Ovary (tissue), 9 donors: ENCODE data around the gene CA9. TPM values are rescaled to one million over a fixed set of nuclear protein-coding genes. Genes with fewer than 3 reads are reported as not detected.
A peak's percentile ranks its signal among the peaks of the same experiment; 100 is the strongest.

ENCODE experiments used
- DNase-seq, 5 donors: peaks; one replicate each; pipeline ENCODE4 v3.0.0-alpha.2; 2019 to 2020
- H3K27ac ChIP-seq, 2 donors: fragments of 200-600 bp; one replicate each; pipeline versions ENCODE4 v1.5.1 to v1.8.0; 2019 to 2022
- H3K27me3 ChIP-seq: fragments of 200-600 bp; one replicate; pipeline ENCODE4 v1.8.0; 2022
- H3K36me3 ChIP-seq: fragments of 200-600 bp; sonication (generic); one replicate; pipeline ENCODE4 v1.5.1; 2019
- H3K4me1 ChIP-seq: one replicate; pipeline ENCODE4 v1.8.1; 2013; ENCODE audit warnings: mild to moderate bottlenecking, moderate library complexity; ENCODE audit not compliant: insufficient read depth
- H3K4me3 ChIP-seq: fragments of 200-600 bp; sonication (generic); one replicate; pipeline ENCODE4 v1.5.1; 2017
- H3K9me3 ChIP-seq, 2 donors: fragments of 200-600 bp in 1 of 2; sonication (generic) in 1 of 2; one replicate each; pipeline versions ENCODE4 v1.5.1 to v1.8.1; 2013 to 2019; ENCODE audit warnings: mild to moderate bottlenecking in 1 of 2, moderate library complexity in 1 of 2
- EP300 ChIP-seq: sonication (generic); formaldehyde crosslinking; IDR thresholded peaks from one replicate; pipeline ENCODE4 v1.6.1; 2017; ENCODE audit warnings: antibody characterized with exemption
- POLR2A ChIP-seq: fragments of 450-650 bp; IDR thresholded peaks from one replicate; pipeline ENCODE4 v1.6.1; 2017; ENCODE audit warnings: antibody characterized with exemption, mild to moderate bottlenecking, moderate library complexity
- WGBS, 3 donors: extraction: QIAGEN DNeasy Blood & Tissue Kit in 1 of 3; methylation state at CpG; one replicate each; pipeline versions ENCODE4 v1.1.5 to v1.1.7; 2013 to 2017; 5-methylcytosine and 5-hydroxymethylcytosine counted together
- intact Hi-C, 4 donors: fragments of 100-400 bp; cut with DNase I; formaldehyde crosslinking; loops; one replicate each; pipeline versions ENCODE4 v1.11.0 to v1.15.1; 2022 to 2023
- polyA plus RNA-seq, 2 donors: library from polyadenylated mRNA; stranded (reverse); fragments of 200-250 nt in 1 of 2; fragments of 350-450 nt in 1 of 2; fragmentation: Illumina TruSeq in 1 of 2; extraction: RNeasy Lipid Tissue Mini Kit (QIAGEN cat#74804) in 1 of 2; gene quantifications; one replicate each; pipeline ENCODE4 v1.2.3, GENCODE V29; 2013 to 2014
- total RNA-seq, 7 donors: library from RNA; depleted of rRNA in 2 of 7; stranded (reverse); fragments of >200 nt in 2 of 7; fragmentation: NEBNext Ultra II Directional in 3 of 7; extraction: Animal tissue kit (Norgen Biotek cat#: 25700) in 3 of 7; gene quantifications; one replicate each; pipeline versions ENCODE4 v1.1.0 to v1.2.4, GENCODE V29; 2016 to 2023
- TF ChIP-seq, protein P1 (sequence below), 3 donors: fragments of 450-650 bp in 2 of 3; fragments of 200-600 bp in 1 of 3; IDR thresholded peaks; one replicate each; pipeline versions ENCODE4 v1.5.1 to v1.8.0; 2016 to 2022; ENCODE audit warnings: antibody characterized with exemption in 3 of 3, mild to moderate bottlenecking in 1 of 3
- donor health status: DM: no; HTN: no; CAD: no; lungs with moderate emphysema.
- donor health status: DM: no; HTN: no; CAD: no.
- donor health status: Bipolar disorder and iron deficiency.
- donor health status: DM: yes; HTN: yes; CAD: no.
- donor health status: DM: no; HTN: no; CAD: no.
- donor health status: DM: yes; HTN: yes; CAD: no.

The CA9 gene
- total and polyA plus RNA-seq, 9 donors, result 0.37 to 19.5 (median 1.1) TPM; not detected in 1

DNA sequence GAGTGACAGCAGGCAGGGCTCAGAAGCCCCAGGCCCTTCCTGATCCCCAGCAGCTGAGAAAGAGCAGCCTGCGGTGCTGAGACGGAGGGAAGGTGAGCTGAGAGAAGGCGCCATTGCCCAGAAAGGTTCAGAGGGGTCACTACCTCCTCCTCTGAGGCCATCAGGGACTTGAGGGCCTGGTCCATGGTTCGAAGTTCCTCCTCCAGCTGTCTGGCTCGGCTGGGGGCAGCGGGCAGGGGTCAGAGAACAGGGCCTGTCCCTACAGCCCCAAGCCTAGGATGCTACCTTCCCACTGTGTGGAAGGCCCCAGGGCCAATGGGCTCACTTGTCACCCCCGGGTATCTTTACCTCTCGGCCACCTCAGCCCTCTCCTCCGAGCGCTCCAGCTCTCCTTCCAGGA is 11.2 kb downstream of the CA9 start:
- TF ChIP-seq POLR2A (no peak), EP300 (no peak)
- TF ChIP-seq, protein P1, sequence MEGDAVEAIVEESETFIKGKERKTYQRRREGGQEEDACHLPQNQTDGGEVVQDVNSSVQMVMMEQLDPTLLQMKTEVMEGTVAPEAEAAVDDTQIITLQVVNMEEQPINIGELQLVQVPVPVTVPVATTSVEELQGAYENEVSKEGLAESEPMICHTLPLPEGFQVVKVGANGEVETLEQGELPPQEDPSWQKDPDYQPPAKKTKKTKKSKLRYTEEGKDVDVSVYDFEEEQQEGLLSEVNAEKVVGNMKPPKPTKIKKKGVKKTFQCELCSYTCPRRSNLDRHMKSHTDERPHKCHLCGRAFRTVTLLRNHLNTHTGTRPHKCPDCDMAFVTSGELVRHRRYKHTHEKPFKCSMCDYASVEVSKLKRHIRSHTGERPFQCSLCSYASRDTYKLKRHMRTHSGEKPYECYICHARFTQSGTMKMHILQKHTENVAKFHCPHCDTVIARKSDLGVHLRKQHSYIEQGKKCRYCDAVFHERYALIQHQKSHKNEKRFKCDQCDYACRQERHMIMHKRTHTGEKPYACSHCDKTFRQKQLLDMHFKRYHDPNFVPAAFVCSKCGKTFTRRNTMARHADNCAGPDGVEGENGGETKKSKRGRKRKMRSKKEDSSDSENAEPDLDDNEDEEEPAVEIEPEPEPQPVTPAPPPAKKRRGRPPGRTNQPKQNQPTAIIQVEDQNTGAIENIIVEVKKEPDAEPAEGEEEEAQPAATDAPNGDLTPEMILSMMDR (IDR thresholded peaks at IDR 0.05), result no peak
- intact Hi-C loops, result no loop called here
- no peak overlapping the region for H3K4me3 ChIP-seq
- WGBS, 3 donors, result 83 to 93% (median 90%) methylated on average over 10 of the region's 10 CpGs
- H3K27ac ChIP-seq, result no peak overlapping the region
- no peaks in the 10 kb centered on the region for H3K27me3 ChIP-seq
- peaks cover 18% of the 10 kb centered on the region for H3K4me1 ChIP-seq
- no peaks in the 10 kb centered on the region for H3K9me3 ChIP-seq
- DNase-seq, result no peak
- no peaks in the 10 kb centered on the region for H3K36me3 ChIP-seq

DNA sequence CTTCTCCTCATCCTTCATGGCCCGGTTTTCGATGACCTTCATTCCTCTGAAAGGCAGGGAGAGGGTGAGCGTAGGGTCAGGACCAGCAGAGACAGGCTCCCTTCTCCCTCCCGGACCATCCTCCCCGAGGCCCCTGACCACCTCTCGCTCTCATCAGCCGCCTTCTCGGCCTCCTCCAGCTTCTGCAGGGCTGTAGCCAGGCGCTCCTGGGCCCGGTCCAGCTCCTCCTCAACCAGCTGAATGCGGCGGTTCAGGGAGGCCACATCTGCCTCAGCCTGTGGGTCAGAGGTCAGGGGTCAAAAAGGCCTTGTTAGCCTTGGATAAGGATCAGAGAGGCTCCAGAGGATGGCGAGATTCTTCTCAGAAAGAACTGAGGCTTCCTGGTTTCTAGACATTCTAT is 11.8 kb downstream of the CA9 start:
- WGBS, 3 donors, result 38 to 46% (median 44%) methylated on average over 13 of the region's 13 CpGs
- H3K4me3 ChIP-seq, result no peak overlapping the region
- DNase-seq, result no peak
- peaks cover 17% of the 10 kb centered on the region for H3K4me1 ChIP-seq
- no peak overlapping the region for H3K27ac ChIP-seq
- no peaks in the 10 kb centered on the region for H3K36me3 ChIP-seq
- no peak for TF ChIP-seq EP300
- no peak for TF ChIP-seq POLR2A
- TF ChIP-seq, protein P1 (IDR thresholded peaks at IDR 0.05), result no peak
- H3K9me3 ChIP-seq, result no peaks in the 10 kb centered on the region
- H3K27me3 ChIP-seq, result no peaks in the 10 kb centered on the region
- intact Hi-C loops, result no loop called here

DNA sequence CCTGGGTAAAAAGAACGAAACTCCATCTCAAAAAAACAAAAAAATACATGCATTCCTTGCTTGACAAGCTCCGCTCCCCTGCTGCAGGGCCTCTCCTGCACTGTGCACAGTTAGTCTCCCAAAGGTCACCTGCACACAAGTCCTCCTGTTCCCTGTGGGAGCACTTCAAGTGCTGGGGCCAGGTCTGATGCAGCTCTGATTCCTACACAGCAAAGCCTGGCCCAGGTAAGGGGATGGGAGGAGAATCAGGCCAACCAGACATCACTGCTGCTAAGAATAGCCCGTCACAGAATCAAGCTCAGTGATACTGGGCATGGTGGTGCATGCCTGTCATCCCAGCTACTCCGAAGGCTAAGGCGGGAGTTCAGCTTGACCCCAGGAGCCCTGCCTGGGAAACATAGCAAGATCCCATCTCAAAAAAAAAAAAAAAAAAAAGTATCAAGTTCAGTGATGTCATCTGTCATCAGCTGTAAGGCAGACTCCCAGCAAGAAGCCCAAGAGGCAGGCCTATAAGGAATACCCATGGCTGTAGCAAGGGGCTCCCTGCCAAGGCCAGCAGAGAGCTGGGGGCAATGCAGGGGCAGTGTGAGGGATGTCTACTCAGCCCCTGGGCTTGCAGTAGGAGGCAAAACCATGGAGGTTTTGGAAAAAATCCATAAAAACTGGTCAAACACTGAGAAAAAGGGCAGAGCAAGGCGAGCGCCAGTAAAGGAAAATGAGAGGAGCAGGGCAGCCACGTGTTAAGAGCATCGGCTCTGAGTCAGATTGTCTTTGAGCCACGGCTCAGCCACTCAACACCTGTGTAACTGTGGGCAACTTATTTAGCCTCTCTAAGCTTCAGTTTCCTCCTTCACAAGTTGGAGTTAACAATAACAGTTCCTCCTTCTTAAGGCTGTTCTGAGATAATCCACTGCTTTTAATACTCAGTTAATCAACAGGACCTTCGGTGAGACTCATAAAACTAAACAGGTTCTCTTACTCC is 12.8 kb downstream of the CA9 start:
- no peaks in the 10 kb centered on the region for H3K9me3 ChIP-seq
- peak overlapping the region; percentile 66 for H3K4me3 ChIP-seq
- intact Hi-C loops, result no loop called here
- H3K27ac ChIP-seq, result peak overlapping the region in 1 of 2 donors; percentile 50
- DNase-seq, result no peak
- 28 to 41% (median 35%) methylated on average over 11 of the region's 11 CpGs for WGBS, 3 donors
- TF ChIP-seq, protein P1 (IDR thresholded peaks at IDR 0.05), result no peak
- no peak for TF ChIP-seq EP300
- TF ChIP-seq POLR2A, result no peak
- peaks cover 15% of the 10 kb centered on the region for H3K4me1 ChIP-seq
- no peaks in the 10 kb centered on the region for H3K27me3 ChIP-seq
- H3K36me3 ChIP-seq, result no peaks in the 10 kb centered on the region

DNA sequence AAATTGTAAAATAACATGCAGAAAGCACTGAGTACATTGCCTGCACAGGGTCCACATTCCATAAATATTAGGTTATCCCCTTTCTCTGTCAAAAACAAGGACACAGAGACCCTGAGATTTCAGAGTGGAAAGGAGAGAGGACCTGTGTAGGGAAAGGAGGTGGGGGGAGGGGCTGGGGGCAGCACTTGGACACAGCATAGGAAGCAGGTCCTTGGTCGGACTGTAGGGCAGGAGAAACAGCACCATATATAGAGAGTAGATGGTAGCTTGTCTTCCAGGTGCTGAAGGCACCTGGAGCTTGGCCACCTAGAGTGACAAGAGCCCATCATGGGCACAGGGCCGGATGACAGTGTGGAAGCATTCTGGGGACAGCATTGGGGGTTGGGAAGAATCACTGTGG is 13.6 kb downstream of the CA9 start:
- H3K27me3 ChIP-seq, result no peaks in the 10 kb centered on the region

More for the DNA sequence above, 13.6 kb downstream of the CA9 start:
- intact Hi-C loops, result no loop called here
- peak overlapping the region; percentile 66 for H3K4me3 ChIP-seq
- H3K9me3 ChIP-seq, result no peaks in the 10 kb centered on the region
- no peak for DNase-seq
- no peaks in the 10 kb centered on the region for H3K36me3 ChIP-seq
- peaks cover 15% of the 10 kb centered on the region for H3K4me1 ChIP-seq
- TF ChIP-seq POLR2A (no peak), EP300 (no peak)
- TF ChIP-seq, protein P1 (IDR thresholded peaks at IDR 0.05), result no peak
- H3K27ac ChIP-seq, result peak overlapping the region; percentile 16 to 50
- 35 to 38% (median 36%) methylated on average over 2 of the region's 2 CpGs for WGBS, 3 donors
